MM.1S (cell line): Measurements from ENCODE around the gene ALKBH3.

Experiments used
- DNase-seq: peaks from one replicate; pipeline ENCODE4 v3.0.0-alpha.2; 2015
- H2AFZ ChIP-seq: fragments of 300-600 bp; sonication (generic); 2 replicates; pipeline ENCODE4 v1.6.0; 2016; ENCODE audit warnings: antibody characterized with exemption, low read length
- H3F3A ChIP-seq: fragments of 300-600 bp; sonication (generic); 2 replicates; pipeline ENCODE4 v1.6.1; 2016; ENCODE audit warnings: mild to moderate bottlenecking, antibody characterized with exemption, low read length, moderate library complexity, mixed read lengths; ENCODE audit not compliant: insufficient read depth
- H3K27ac ChIP-seq: fragments of 300-600 bp; sonication (generic); 2 replicates; pipeline ENCODE4 v1.5.1; 2016; ENCODE audit warnings: mild to moderate bottlenecking, low read length
- H3K27me3 ChIP-seq: fragments of 300-600 bp; sonication (generic); replicated peaks from 2 replicates; pipeline ENCODE4 v1.6.0; 2016; ENCODE audit warnings: low read length; ENCODE audit not compliant: insufficient read depth
- H3K36me3 ChIP-seq: fragments of 300-600 bp; sonication (generic); replicated peaks from 2 replicates; pipeline ENCODE4 v1.6.1; 2016; ENCODE audit warnings: mild to moderate bottlenecking, low read length, mixed read lengths; ENCODE audit not compliant: insufficient read depth
- H3K4me1 ChIP-seq: fragments of 300-600 bp; sonication (generic); 2 replicates; pipeline ENCODE4 v1.6.1; 2016; ENCODE audit warnings: low read length, mixed read lengths
- H3K4me2 ChIP-seq: fragments of 300-600 bp; sonication (generic); 2 replicates; pipeline ENCODE4 v1.6.0; 2016; ENCODE audit warnings: low read depth, low read length
- H3K4me3 ChIP-seq: fragments of 300-600 bp; sonication (generic); 2 replicates; pipeline ENCODE4 v1.5.1; 2016; ENCODE audit warnings: low read length, mixed read lengths
- H3K79me2 ChIP-seq: fragments of 300-600 bp; sonication (generic); 2 replicates; pipeline ENCODE4 v1.6.1; 2016; ENCODE audit warnings: mixed run types, low read length, mixed read lengths
- H3K9ac ChIP-seq: fragments of 300-600 bp; sonication (generic); 2 replicates; pipeline ENCODE4 v1.6.1; 2016; ENCODE audit warnings: low read length, mixed read lengths
- H3K9me2 ChIP-seq: fragments of 300-600 bp; sonication (generic); replicated peaks from 2 replicates; pipeline ENCODE4 v1.6.1; 2016; ENCODE audit warnings: mild to moderate bottlenecking, low read length, mixed read lengths; ENCODE audit not compliant: insufficient read depth
- H3K9me3 ChIP-seq: fragments of 300-600 bp; sonication (generic); replicated peaks from 2 replicates; pipeline ENCODE4 v1.6.1; 2016; ENCODE audit warnings: mild to moderate bottlenecking, low read length, mixed read lengths; ENCODE audit not compliant: insufficient read depth
- H4K20me1 ChIP-seq: fragments of 300-600 bp; sonication (generic); 2 replicates; pipeline ENCODE4 v1.6.1; 2016; ENCODE audit warnings: mild to moderate bottlenecking, low read length, moderate library complexity, mixed read lengths; ENCODE audit not compliant: insufficient read depth
- CTCF ChIP-seq: fragments of 300-600 bp; sonication (generic); IDR thresholded peaks from 2 replicates; pipeline ENCODE4 v1.5.1; 2016; ENCODE audit warnings: antibody characterized with exemption, low read length, mixed read lengths
- EZH2 ChIP-seq: fragments of 300-600 bp; sonication (generic); optimal IDR thresholded peaks from 2 replicates; pipeline ENCODE3; 2017; ENCODE audit warnings: low read depth, mild to moderate bottlenecking, antibody characterized with exemption, low read length, mixed read lengths
- EZH2phosphoT487 ChIP-seq: fragments of 300-600 bp; sonication (generic); IDR thresholded peaks from 2 replicates; pipeline ENCODE4 v1.6.1; 2018; ENCODE audit warnings: antibody characterized with exemption, low read length

The ALKBH3 gene

GRCh38 chr11:43908683-43909082 is 28.1 kb downstream of the ALKBH3 start:
- TF ChIP-seq EZH2phosphoT487: no peak
- no peak overlapping the region for H2AFZ ChIP-seq
- H3K9me2 ChIP-seq: no peaks in the 10 kb centered on the region
- no peaks in the 10 kb centered on the region for H4K20me1 ChIP-seq
- peaks cover 44% of the 10 kb centered on the region for H3K79me2 ChIP-seq
- no peak overlapping the region for H3K9ac ChIP-seq
- H3F3A ChIP-seq: peaks cover 25% of the 10 kb centered on the region
- no peak for DNase-seq
- H3K4me2 ChIP-seq: peak overlapping the region; percentile 70
- no peaks in the 10 kb centered on the region for H3K36me3 ChIP-seq
- H3K27me3 ChIP-seq: no peaks in the 10 kb centered on the region
- peak overlapping the region; percentile 75; the same call in 1 of the 2 replicates for H3K27ac ChIP-seq
- no peaks in the 10 kb centered on the region for H3K9me3 ChIP-seq
- 0 out of 2 replicates have a peak overlapping the region, but pooled peaks have one; percentile 15 for H3K4me3 ChIP-seq
- H3K4me1 ChIP-seq: peaks cover 56% of the 10 kb centered on the region

- H3K9me3 ChIP-seq: no peaks in the 10 kb centered on the region
- no peak for TF ChIP-seq CTCF
- TF ChIP-seq EZH2: no peak
- no peak for TF ChIP-seq EZH2phosphoT487
- peaks cover 7% of the 10 kb centered on the region; the same call in 1 of the 2 replicates for H3F3A ChIP-seq
- H3K27ac ChIP-seq: no peak overlapping the region
- H3K4me3 ChIP-seq: no peak overlapping the region
- no peak overlapping the region for H3K4me2 ChIP-seq
- H2AFZ ChIP-seq: no peak overlapping the region
- no peaks in the 10 kb centered on the region for H3K36me3 ChIP-seq
- H3K79me2 ChIP-seq: peaks cover 29% of the 10 kb centered on the region
- H3K27me3 ChIP-seq: no peaks in the 10 kb centered on the region
- no peak for DNase-seq
- H3K4me1 ChIP-seq: peaks cover 38% of the 10 kb centered on the region
- H4K20me1 ChIP-seq: no peaks in the 10 kb centered on the region
- H3K9me2 ChIP-seq: no peaks in the 10 kb centered on the region
- H3K9ac ChIP-seq: no peak overlapping the region
These were observed 33.3 kb downstream of the ALKBH3 start for GRCh38 chr11:43913829-43914380.

- H3K79me2 ChIP-seq: peaks cover 23% of the 10 kb centered on the region
- H3K4me1 ChIP-seq: peaks cover 42% of the 10 kb centered on the region
- no peaks in the 10 kb centered on the region for H3K9me2 ChIP-seq
- no peak for TF ChIP-seq EZH2phosphoT487
- no peak for TF ChIP-seq CTCF
- TF ChIP-seq EZH2: no peak
- no peaks in the 10 kb centered on the region for H3K9me3 ChIP-seq
- DNase-seq: no peak
- H3K27me3 ChIP-seq: no peaks in the 10 kb centered on the region
- H4K20me1 ChIP-seq: no peaks in the 10 kb centered on the region
- H3K27ac ChIP-seq: no peak overlapping the region
- no peak overlapping the region for H3K9ac ChIP-seq
- peaks cover 7% of the 10 kb centered on the region; the same call in 1 of the 2 replicates for H3F3A ChIP-seq
- no peak overlapping the region for H3K4me2 ChIP-seq
- H3K36me3 ChIP-seq: no peaks in the 10 kb centered on the region; the same call in 1 of the 2 replicates
- no peak overlapping the region for H2AFZ ChIP-seq
- no peak overlapping the region for H3K4me3 ChIP-seq
These were observed 33.8 kb downstream of the ALKBH3 start for GRCh38 chr11:43914466-43914865.

- H3K36me3 ChIP-seq: no peaks in the 10 kb centered on the region; the same call in 1 of the 2 replicates
- H3K4me1 ChIP-seq: peaks cover 48% of the 10 kb centered on the region
- no peak for DNase-seq
- no peaks in the 10 kb centered on the region for H3K9me3 ChIP-seq
- no peak for TF ChIP-seq EZH2
- no peak for TF ChIP-seq CTCF
- TF ChIP-seq EZH2phosphoT487: no peak
- no peak overlapping the region for H3K9ac ChIP-seq
- H3K9me2 ChIP-seq: no peaks in the 10 kb centered on the region
- H3K27ac ChIP-seq: no peak overlapping the region
- no peak overlapping the region for H3K4me3 ChIP-seq
- no peak overlapping the region for H2AFZ ChIP-seq
- H3K79me2 ChIP-seq: peaks cover 7% of the 10 kb centered on the region; the same call in 1 of the 2 replicates
- no peaks in the 10 kb centered on the region for H4K20me1 ChIP-seq
- H3K27me3 ChIP-seq: no peaks in the 10 kb centered on the region
- peaks cover 29% of the 10 kb centered on the region for H3F3A ChIP-seq
- no peak overlapping the region for H3K4me2 ChIP-seq
These were observed 36.0 kb downstream of the ALKBH3 start for GRCh38 chr11:43916621-43917020.
